NCI-H187 treated with DMSO at 0.1 percent for 48 hours (cell line): ENCODE data around the gene CMTM4.

ENCODE experiments used
- DNase-seq: peaks from one replicate; lab custom pipeline; 2025; lab: John Stamatoyannopoulos, UW

CMTM4 gene

GRCh38 chr16:66696669-66697630 lies at the start of gene CMTM4:
TSS of gene CMTM4 (minus strand) at chr16:66696743. CDS start at chr16:66696525, 218 bp downstream.
- DNase-seq = no peak

GRCh38 chr16:66746048-66746447 lies 49.5 kb upstream of the CMTM4 start:
- DNase-seq = no peak

- DNase-seq = no peak
Observed at GRCh38 chr16:66741950-66742808, 45.6 kb upstream of the CMTM4 start.

GRCh38 chr16:66741169-66741900 lies 44.8 kb upstream of the CMTM4 start:
- no peak for DNase-seq

- no peak for DNase-seq
Observed at GRCh38 chr16:66740533-66740932, 44.0 kb upstream of the CMTM4 start.

- no peak for DNase-seq
Observed at GRCh38 chr16:66740010-66740409, 43.5 kb upstream of the CMTM4 start.

- no peak for DNase-seq
Observed at GRCh38 chr16:66735891-66736290, 39.3 kb upstream of the CMTM4 start.

- no peak for DNase-seq
Observed at GRCh38 chr16:66731101-66731500, 34.6 kb upstream of the CMTM4 start.

GRCh38 chr16:66728804-66729203 lies 32.3 kb upstream of the CMTM4 start:
- DNase-seq = no peak

GRCh38 chr16:66728117-66728787 lies 31.7 kb upstream of the CMTM4 start:
- peak; percentile 24 for DNase-seq

GRCh38 chr16:66720766-66721165 lies 24.2 kb upstream of the CMTM4 start:
- DNase-seq = no peak

GRCh38 chr16:66719246-66719645 lies 22.7 kb upstream of the CMTM4 start:
- no peak for DNase-seq

- DNase-seq = no peak
Observed at GRCh38 chr16:66717776-66718175, 21.2 kb upstream of the CMTM4 start.

GRCh38 chr16:66717112-66717675 lies 20.7 kb upstream of the CMTM4 start:
- no peak for DNase-seq

GRCh38 chr16:66714654-66715307 lies 18.2 kb upstream of the CMTM4 start:
- no peak for DNase-seq

GRCh38 chr16:66714062-66714461 lies 17.5 kb upstream of the CMTM4 start:
- DNase-seq = no peak

GRCh38 chr16:66713076-66713475 lies 16.5 kb upstream of the CMTM4 start:
- no peak for DNase-seq

GRCh38 chr16:66712512-66712911 lies 16.0 kb upstream of the CMTM4 start:
- no peak for DNase-seq

GRCh38 chr16:66711581-66711980 lies 15.0 kb upstream of the CMTM4 start:
- DNase-seq = no peak

GRCh38 chr16:66706506-66706880 lies 9.9 kb upstream of the CMTM4 start:
- no peak for DNase-seq
